ENCODE measurements around the gene ARID3A. TPM values are rescaled to one million over a fixed set of nuclear protein-coding genes. Genes with fewer than 3 reads are reported as not detected.
"Not testable (repeated sequence)": the region's sequence is repeated elsewhere in the genome, so short reads cannot be mapped to it uniquely, and the experiment has no call there.

The ARID3A gene
- total RNA-seq, 2 donors from 2014 or later = 121 to 124 TPM

- Mint-ChIP-seq H3K27ac (peak within 1 kb of the TSS; percentile 100), H3K9me3 (no peaks in the 10 kb centered on the region), H3K27me3 (ENCODE audit: insufficient read depth) (peaks cover 1% of the 10 kb centered on the region), H3K4me1 (peaks cover 7% of the 10 kb centered on the region), H3K36me3 (ENCODE audit: low read depth) (no peaks in the 10 kb centered on the region), H3K4me3 (peak within 1 kb of the TSS; percentile 89)
- peaks cover 8% of the 10 kb centered on the region for H3K36me3 ChIP-seq (ENCODE audit: control insufficient read depth, insufficient read depth, low read length)
- no peaks in the 10 kb centered on the region for H3K27me3 ChIP-seq (ENCODE audit: control insufficient read depth, insufficient read depth, low read length, poor library complexity, severe bottlenecking)
- no peaks in the 10 kb centered on the region for H3K9me3 ChIP-seq (ENCODE audit: control insufficient read depth, low read length)
- H3K9ac ChIP-seq (ENCODE audit: extremely low read depth, low read length, poor library complexity, severe bottlenecking) = peak within 1 kb of the TSS; percentile 93
- peak; percentile 97 for DNase-seq
- H3K27ac ChIP-seq (ENCODE audit: low read depth, low read length) = peak within 1 kb of the TSS; percentile 99
- peaks cover 13% of the 10 kb centered on the region for H3K4me1 ChIP-seq (ENCODE audit: control insufficient read depth, insufficient read depth, low read length)
- H3K4me3 ChIP-seq (ENCODE audit: low read length) = peak within 1 kb of the TSS; percentile 92
- TF ChIP-seq CTCF (conservative IDR thresholded peaks at IDR 0.05) = no peak
- 0% methylated on average over 49 to 66 of the region's 68 CpGs for WGBS, 2 experiments (ENCODE audit: insufficient coverage in 1 of 2, insufficient read length in 1 of 2)
These were observed 95.1 kb downstream of the ARID3A start, which contains the start of gene TMEM259 for GRCh38 chr19:1020868-1021425. Gene TMEM259, minus strand, starts transcription at chr19:1021123. Its CDS starts 127 bp downstream, at chr19:1020996.

DNA sequence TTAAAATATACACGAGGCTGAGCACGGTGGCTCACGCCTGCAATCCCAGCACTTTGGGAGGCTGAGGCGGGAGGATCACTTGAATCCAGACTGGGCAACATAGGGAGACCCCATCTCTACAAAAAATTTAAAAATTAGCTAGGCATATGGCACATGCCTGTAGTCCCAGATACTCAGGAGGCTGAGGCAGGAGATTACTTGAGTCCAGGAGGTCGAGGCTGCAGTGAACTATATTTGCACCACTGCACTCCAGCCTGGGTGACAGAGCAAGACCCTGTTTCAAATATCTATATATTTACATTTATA, 98.0 kb downstream of the ARID3A start:
- not testable (repeated sequence) for H3K36me3 ChIP-seq (ENCODE audit: control insufficient read depth, insufficient read depth, low read length); H3K4me1 ChIP-seq (ENCODE audit: control insufficient read depth, insufficient read depth, low read length); H3K9me3 ChIP-seq (ENCODE audit: control insufficient read depth, low read length); H3K27ac Mint-ChIP-seq; H3K9ac ChIP-seq (ENCODE audit: extremely low read depth, low read length, poor library complexity, severe bottlenecking); H3K27me3 Mint-ChIP-seq (ENCODE audit: insufficient read depth); H3K4me3 ChIP-seq (ENCODE audit: low read length); H3K4me1 Mint-ChIP-seq; H3K27me3 ChIP-seq (ENCODE audit: control insufficient read depth, insufficient read depth, low read length, poor library complexity, severe bottlenecking); H3K36me3 Mint-ChIP-seq (ENCODE audit: low read depth); DNase-seq; H3K27ac ChIP-seq (ENCODE audit: low read depth, low read length); H3K9me3 Mint-ChIP-seq; H3K4me3 Mint-ChIP-seq
- WGBS, 2 experiments (ENCODE audit: insufficient coverage in 1 of 2, insufficient read length in 1 of 2) = 95 to 96% methylated on average over 4 to 5 of the region's 5 CpGs

GRCh38 chr19:1025080-1025479, 99.2 kb downstream of the ARID3A start:
- H3K9me3 ChIP-seq (ENCODE audit: control insufficient read depth, low read length); H3K27ac Mint-ChIP-seq; H3K4me1 Mint-ChIP-seq; H3K4me3 ChIP-seq (ENCODE audit: low read length); H3K9ac ChIP-seq (ENCODE audit: extremely low read depth, low read length, poor library complexity, severe bottlenecking); DNase-seq; H3K9me3 Mint-ChIP-seq; H3K36me3 Mint-ChIP-seq (ENCODE audit: low read depth); H3K27ac ChIP-seq (ENCODE audit: low read depth, low read length); H3K27me3 Mint-ChIP-seq (ENCODE audit: insufficient read depth); H3K27me3 ChIP-seq (ENCODE audit: control insufficient read depth, insufficient read depth, low read length, poor library complexity, severe bottlenecking); H3K4me3 Mint-ChIP-seq; H3K4me1 ChIP-seq (ENCODE audit: control insufficient read depth, insufficient read depth, low read length): not testable (repeated sequence)
- WGBS, 2 experiments (ENCODE audit: insufficient coverage in 1 of 2, insufficient read length in 1 of 2) = 86% methylated on average over 5 of the region's 6 CpGs; no CpG with 5 or more reads in 1 of the 2 experiments
- peaks cover 11% of the 10 kb centered on the region for H3K36me3 ChIP-seq (ENCODE audit: control insufficient read depth, insufficient read depth, low read length)

Other genes with a start within 250 kb of the ARID3A start
- gene FSTL3, start 249.6 kb upstream of the ARID3A start, total RNA-seq = 10 to 100 TPM in 1 of 2 donors, 1 to 10 TPM in 1; 9.8 to 14.1 TPM
- not detected for gene PRSS57, start 230.6 kb upstream of the ARID3A start, total RNA-seq
- 10 to 100 TPM; 32.9 to 40.8 TPM for gene PALM, start 217.1 kb upstream of the ARID3A start, total RNA-seq
- under 1 TPM in 1 of 2 donors, not detected in 1; 0.11 TPM for gene MISP, start 174.9 kb upstream of the ARID3A start, total RNA-seq
- 100 to 1,000 TPM; 647 to 694 TPM for gene PTBP1, start 128.6 kb upstream of the ARID3A start, total RNA-seq
- gene PLPPR3, start 104.1 kb upstream of the ARID3A start, total RNA-seq = 100 to 1,000 TPM; 110 to 111 TPM
- 1 to 10 TPM; 2.5 to 3.7 TPM for gene AZU1, start 98.2 kb upstream of the ARID3A start, total RNA-seq
- gene PRTN3, start 85.0 kb upstream of the ARID3A start, total RNA-seq = not detected
- gene ELANE, start 73.7 kb upstream of the ARID3A start, total RNA-seq = not detected
- gene CFD, start 66.4 kb upstream of the ARID3A start, total RNA-seq = 1 to 10 TPM in 1 of 2 donors, under 1 TPM in 1; 0.38 to 1.1 TPM
- gene MED16, start 32.8 kb upstream of the ARID3A start, total RNA-seq = 10 to 100 TPM; 75.8 to 92.4 TPM
- not detected for gene RNU6-9, start 32.6 kb upstream of the ARID3A start, total RNA-seq
- 10 to 100 TPM; 61.1 to 64.7 TPM for gene R3HDM4, start 12.8 kb upstream of the ARID3A start, total RNA-seq
- gene KISS1R, start 8.7 kb upstream of the ARID3A start, total RNA-seq = under 1 TPM in 1 of 2 donors, not detected in 1; 0.73 TPM
- gene WDR18, start 58.3 kb downstream of the ARID3A start, total RNA-seq = 10 to 100 TPM; 68.6 to 85.6 TPM
- gene GRIN3B, start 74.4 kb downstream of the ARID3A start, total RNA-seq = 1 to 10 TPM; 2.0 TPM
- 100 to 1,000 TPM; 157 to 176 TPM for gene TMEM259, start 95.1 kb downstream of the ARID3A start, total RNA-seq
- not detected for gene RNU6-2, start 95.5 kb downstream of the ARID3A start, total RNA-seq
- 100 to 1,000 TPM; 426 to 469 TPM for gene CNN2, start 100.6 kb downstream of the ARID3A start, total RNA-seq
- 10 to 100 TPM; 67.2 to 68.7 TPM for gene ABCA7, start 114.1 kb downstream of the ARID3A start, total RNA-seq
- 10 to 100 TPM; 14.8 to 17.1 TPM for gene ARHGAP45, start 141.1 kb downstream of the ARID3A start, total RNA-seq
- 100 to 1,000 TPM; 225 to 254 TPM for gene POLR2E, start 169.3 kb downstream of the ARID3A start, total RNA-seq
- gene GPX4, start 178.0 kb downstream of the ARID3A start, total RNA-seq = 100 to 1,000 TPM; 331 to 449 TPM
- gene SBNO2, start 248.2 kb downstream of the ARID3A start, total RNA-seq = 10 to 100 TPM; 43.3 to 50.4 TPM

Measured in endodermal cell (in vitro differentiated cells).